GM19397 (cell line): ENCODE results near the gene NECAB3.
"Not testable (repeated sequence)": the region's sequence is repeated elsewhere in the genome, so short reads cannot be mapped to it uniquely, and the experiment has no call there.

ENCODE experiments used
- ATAC-seq: cut with Tn5 transposase; IDR thresholded peaks from one replicate; pipeline ENCODE4 v1.9.1; 2021; ENCODE audit warnings: mild to moderate bottlenecking, moderate library complexity; ENCODE audit not compliant: unreplicated experiment

Gene NECAB3, protein sequence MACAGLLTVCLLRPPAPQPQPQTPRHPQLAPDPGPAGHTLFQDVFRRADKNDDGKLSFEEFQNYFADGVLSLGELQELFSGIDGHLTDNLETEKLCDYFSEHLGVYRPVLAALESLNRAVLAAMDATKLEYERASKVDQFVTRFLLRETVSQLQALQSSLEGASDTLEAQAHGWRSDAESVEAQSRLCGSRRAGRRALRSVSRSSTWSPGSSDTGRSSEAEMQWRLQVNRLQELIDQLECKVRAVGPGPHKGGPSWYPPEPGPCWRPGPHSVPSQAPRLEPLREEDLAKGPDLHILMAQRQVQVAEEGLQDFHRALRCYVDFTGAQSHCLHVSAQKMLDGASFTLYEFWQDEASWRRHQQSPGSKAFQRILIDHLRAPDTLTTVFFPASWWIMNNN

DNA sequence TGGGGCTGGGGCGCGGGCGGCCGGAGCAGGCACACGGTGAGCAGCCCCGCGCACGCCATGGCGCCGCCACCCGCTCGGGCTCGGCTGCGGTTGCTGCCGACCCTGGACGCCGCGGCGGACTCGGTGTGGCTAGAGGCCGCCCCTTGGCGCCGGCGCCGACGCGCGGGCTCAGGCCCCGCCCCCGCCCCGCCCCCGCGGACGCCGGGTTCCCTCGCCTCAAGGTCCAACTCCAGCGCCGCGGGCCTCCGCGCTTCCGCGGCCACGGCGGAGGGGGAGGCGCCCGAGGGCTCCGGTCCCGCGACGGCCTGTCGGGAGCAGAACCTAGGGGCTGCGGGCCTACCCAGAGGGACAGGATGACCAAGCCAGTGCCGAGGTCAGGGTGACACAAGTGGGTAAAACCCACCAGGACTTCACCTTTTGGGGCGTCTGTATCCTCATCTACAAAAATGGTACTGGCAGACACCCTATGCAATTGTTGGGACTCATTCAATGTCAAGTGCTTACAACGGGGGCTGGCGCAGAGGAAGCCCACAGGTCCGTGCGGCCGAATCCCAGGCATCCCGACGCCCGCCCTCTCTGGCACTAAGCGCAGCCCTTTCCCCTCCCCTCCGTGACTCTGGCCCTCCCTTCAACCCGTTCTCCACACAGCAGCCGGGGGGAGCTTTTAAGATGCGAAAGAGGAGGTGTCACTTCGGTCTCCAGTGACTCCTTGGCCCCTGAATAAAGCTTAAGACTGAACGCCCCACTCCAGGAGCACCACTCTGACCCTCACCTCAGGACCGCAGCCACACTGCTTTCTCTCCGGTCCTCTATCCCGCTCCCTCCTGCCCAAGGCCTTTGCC is at the start of gene NECAB3:
Gene NECAB3, minus strand, starts transcription at position 135 of the 842 bp plus-strand sequence. Its CDS starts 76 bp downstream, at position 59.
- ATAC-seq: peak; percentile 60

DNA sequence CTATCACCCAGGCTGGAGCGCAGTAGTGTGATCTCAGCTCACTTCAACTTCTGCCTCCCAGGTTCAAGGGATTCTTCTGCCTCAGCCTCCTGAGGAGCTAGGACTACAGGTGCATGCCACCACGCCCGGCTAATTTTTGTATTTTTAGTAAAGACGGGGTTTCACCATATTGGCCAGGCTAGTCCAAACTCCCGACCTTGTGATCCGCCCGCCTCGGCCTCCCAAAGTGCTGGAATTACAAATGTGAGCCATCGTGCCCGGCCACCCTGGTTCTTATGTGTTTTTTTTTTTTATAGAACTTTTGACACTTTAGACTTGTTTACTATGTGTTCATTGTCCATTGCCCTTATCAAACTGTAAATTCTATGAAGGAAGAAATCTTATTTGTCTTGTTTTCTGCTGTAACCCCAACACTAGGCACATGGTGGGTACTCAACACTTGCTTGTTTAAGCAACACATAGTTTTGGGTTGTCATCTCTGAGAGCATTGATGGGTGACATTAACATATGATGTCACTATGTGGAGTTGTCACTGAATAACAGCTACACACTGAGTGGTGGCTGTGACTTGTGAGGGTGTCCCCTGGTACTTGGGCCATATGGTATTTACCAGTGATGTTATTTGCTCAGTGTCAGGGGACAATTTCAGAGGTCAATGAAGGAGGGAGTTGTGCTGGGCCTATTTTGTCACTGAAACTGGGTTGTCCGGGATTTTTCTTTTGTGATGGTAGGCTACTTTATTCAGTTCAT is 47.3 kb upstream of the NECAB3 start:
- no peak for ATAC-seq

DNA sequence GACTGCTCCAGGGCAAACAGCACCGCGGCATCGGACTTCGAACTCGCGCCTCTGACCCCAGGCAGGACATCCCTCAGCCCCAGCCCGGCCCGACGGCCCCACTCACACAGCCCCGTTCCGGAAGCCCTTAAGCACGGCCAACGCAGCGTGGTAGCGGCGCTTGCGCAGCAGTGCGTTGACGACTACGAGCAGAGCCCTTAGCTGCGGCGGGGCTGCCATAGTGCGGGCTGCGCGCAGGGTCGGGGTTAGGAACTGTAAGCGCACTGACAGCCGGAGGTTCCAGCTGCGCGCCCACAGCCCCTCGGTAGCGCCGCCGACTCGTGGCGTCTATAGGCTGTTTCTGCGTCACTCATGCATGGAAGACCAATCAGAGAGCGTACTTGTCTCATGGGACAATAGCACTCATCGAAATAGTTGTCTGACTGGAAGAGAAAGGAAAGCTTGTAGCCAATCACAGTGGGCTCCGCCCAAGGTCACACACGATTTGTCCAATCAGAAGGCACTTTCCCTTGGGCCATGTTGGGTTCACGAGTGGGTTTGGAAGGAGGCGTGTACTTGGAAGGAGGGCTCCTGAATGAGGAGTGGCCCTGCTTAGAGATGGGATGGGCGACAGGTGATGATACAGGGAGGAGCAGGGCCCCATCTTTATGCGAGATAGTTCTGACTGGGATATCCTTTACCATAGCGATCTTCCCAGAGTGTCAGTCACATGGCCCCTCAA is 45.9 kb upstream of the NECAB3 start, which contains the start of gene PXMP4:
Gene PXMP4, minus strand, starts transcription at position 322 of the 721 bp plus-strand sequence. Its CDS starts 103 bp downstream, at position 219.
- ATAC-seq: peak; percentile 94

DNA sequence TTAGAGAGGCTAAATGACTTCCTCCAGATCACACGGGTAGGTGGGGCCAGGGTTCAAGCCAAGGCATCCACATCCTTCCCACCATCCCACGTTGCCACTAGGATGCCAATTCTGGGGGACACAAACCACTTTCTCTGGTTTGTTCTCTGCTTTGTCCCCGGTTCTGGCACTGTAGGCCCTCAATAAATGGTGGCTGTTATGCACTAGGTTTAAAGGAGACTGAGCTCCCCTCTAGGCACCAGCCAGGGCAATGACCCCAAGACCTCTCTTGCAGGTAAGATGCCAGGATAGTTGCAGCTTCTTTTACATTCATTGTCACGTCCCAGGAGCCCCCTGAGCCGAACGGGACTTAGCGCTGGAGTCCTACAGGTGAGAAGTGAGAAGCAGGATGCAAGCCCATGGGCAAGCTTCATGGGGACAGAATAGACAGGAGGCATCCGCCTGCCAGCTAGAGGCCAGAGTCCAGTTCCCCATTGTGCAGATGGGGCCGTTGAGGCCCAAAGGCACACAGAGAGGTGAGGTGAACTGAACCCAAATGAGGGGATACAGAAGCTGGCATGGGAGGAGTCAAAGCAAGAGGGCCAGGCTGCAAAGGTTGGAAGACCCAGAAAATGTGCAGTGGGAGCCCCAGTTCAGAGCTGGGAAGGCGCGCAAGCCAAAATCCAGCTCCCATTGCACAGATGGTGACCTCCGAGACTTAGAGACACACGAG is 45.2 kb upstream of the NECAB3 start:
- no peak for ATAC-seq

DNA sequence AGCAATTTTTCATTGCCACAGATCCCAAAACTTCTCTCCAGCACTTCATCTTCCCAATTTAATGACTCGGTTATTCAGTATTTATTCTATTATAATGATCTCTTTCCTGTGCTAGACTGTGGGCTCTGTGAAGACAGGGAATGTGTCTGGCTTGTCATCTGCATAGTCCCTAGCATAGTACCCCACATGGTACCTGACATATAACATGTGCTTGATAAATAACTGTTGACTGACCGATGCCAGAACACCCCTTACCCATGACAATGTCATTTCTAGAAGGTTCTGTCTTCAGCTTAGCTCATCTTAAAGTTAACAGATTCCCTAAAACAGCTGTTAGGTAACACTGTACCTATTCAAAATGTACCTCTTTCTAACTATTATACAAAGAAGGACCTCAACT is 42.3 kb upstream of the NECAB3 start:
- ATAC-seq: no peak

DNA sequence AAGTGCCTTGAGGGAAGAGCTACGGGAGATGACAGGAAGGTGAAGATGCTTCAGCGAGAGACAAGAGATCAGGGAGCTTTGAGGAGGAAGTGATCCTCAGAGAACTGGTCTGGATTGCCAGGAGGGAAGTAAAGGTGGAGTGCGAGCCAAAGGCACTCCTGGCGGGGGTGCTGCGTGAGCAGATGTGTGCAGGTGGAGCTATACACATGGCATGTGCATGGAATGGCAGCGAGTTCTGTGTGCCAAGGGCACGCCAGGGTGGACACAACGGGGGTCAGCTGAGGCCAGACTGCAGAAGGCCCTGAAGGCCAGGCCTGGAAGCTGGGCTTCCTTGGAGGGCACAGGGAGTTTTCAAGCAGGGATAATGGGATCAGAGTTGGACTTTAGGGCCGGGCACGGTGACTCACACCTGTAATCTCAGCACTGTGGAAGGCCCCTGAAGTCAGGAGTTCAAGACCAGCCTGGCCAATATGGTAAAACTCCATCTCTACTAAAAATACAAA is 39.7 kb upstream of the NECAB3 start:
- ATAC-seq: no peak

DNA sequence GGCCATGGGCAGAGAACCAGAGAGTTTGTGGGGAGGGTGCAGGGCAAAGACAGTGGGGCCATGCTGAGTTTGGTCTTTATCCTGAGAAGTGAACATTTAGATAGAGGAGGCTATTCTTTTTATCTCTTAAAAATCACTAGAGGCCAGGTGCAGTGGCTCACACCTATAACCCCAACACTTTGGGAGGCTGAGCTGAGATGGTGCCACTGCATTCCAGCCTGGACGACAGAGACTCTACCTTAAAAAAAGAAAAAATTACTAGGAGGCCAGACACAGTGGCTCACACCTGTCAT is 37.2 kb upstream of the NECAB3 start:
- ATAC-seq: no peak

DNA sequence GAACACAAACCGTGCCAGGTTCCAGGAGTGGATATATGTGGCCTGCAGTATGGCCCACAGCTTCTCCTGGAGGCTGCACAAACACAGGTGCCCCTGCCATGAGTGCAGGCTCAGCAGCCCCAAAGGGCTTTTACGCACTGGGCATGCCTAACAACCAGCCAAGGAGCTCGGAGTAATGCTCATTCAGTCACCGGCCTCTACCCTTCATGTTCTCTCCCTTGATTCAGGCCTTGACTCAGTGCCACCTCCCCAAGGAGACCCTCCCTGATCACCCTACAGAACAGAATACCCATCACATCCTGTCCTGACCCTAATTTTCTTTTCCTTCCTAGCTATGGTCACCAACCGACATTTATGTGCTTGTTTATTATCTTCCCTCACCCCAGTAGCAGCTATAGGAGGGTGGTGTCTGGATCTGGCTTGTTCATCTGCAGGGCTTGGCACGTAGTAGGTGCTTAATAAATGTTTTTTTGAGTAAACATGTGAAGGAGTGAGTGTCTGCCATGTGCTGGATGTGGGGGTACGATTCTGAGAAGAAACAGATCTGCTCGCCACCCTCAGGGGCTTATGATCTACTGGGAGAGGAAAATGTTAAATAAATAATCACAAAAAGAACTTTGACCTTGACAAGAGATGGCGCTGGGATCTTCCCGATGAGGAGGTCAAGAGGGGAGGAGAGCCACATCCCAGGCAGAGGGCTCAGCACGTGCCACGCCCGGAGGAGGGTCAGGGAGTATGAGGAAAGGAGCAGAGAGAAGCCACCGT is 36.6 kb upstream of the NECAB3 start:
- ATAC-seq: no peak

DNA sequence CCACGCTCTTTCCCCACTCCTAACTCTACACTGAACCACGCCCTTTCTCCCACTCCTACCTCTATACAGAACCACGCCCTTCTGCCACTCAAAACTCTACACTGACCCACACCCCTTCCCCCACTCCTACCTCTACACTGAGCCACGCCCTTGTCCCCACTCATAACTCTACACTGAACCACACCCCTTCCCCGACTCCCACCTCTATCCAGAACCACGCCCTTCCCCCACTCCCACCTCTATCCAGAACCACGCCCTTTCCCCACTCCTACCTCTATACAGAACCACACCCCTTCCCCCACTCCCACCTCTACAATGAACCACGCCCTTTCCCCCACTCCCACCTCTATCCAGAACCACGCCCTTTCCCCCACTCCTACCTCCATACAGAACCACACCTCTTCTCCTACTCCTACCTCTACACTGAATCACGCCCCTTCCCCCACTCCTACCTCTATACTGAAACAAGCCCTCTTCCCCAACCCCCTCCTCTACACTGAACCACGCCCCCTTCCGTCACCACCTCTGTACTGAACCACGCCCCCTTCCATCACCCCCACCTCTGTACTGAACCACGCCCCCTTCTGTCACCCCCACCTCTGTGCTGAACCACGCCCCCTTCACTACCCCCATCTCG is 35.8 kb upstream of the NECAB3 start:
- no peak for ATAC-seq

DNA sequence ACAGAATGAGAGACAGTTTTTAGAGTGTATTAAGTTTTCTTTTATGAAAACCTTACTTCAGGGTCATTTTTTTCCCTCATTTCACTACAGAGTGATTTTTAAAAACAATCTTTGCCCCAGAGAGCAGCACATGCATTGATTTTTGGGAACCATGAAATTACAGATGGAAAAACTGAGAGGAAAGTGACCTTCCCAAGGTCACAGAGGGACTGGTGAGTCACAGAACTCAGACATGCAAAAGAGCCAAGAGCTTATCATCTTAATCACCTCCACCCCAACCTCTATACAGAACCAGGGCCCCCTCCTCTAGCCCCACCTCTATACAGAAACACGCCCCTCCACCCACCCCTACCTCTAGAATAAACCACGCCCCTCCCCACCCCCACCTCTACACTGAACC is 35.2 kb upstream of the NECAB3 start:
- no peak for ATAC-seq

DNA sequence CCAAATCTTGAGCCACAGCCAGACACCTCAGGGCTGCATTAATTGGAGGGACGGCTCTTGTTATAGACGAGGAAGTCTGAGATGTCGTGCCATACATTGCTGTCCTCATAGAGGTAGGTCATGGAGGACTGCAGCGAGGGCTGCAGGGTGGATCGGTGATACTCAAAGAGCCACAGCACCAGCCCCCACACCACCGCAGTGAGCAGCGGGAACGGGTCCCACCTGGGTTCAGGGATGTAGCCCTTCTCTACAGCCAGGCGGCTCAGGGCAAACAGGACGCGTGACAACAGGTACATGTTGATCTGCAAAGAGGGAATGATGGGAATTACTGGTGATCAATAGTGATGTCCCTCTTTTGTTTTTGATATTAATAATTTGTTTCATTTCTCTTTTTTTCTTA is 33.4 kb upstream of the NECAB3 start:
- no peak for ATAC-seq

DNA sequence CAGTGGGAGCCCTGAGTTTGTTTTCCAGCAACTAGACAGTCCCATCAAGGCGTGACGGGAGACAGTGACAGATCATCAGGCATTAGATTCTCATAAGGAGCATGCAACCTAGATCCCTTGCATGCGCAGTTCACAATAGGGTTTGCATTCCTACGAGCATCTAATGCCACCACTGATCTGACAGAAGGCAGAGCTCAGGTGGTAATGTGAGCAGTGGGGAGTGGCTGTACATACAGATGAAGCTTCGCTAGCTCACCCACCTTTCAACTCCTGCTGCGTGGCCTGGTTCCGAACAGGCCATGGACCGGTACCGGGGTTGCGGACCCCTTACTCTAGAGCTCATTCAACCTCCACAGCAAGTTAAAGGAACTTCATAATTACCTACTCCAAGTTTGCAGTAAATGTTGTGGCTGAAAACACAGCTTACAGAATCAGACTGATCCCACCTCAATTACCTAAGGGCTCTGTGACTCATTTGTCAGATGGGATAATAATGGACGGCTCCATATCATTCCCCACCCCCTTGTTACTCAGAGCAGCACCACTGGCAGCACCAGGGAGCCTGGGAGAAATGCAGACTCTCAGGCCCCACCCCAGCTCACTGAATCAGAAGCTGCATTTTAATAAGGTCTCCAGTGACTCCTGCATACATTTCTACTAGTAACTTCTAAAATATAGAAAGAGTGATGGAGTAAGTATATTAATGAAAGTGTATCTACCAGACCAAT is 30.1 kb upstream of the NECAB3 start:
- no peak for ATAC-seq

DNA sequence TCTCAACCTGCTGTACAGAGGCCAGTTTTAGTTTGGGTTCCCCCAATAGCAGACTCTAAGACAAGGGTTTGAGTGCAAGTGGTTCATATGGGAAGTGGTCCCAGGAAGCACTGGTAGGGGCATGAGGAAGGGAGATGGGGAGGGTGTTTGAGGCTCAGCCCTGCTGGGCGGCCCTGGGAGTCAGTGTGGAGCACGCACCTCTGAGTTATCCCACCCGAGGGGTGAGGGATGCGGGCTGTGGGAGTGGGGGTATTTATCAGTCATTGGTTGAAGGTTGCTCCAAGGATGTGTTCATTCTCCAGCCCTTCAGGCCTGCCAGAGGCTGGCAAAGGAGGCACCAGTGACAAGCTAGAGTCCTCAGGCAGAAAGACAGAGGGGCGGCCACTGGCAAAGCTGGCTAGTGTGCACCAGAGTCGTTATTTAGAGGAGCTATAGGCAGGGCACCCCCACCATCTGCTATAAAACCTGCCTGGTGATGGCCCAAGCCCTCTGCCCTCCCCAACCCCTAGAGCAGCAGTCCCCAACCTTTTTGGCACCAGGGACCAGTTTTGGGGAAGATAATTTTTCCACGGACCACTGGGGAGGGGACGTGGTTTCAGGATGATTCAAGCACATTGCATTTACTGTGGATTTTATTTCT is 29.4 kb upstream of the NECAB3 start:
- ATAC-seq: no peak

DNA sequence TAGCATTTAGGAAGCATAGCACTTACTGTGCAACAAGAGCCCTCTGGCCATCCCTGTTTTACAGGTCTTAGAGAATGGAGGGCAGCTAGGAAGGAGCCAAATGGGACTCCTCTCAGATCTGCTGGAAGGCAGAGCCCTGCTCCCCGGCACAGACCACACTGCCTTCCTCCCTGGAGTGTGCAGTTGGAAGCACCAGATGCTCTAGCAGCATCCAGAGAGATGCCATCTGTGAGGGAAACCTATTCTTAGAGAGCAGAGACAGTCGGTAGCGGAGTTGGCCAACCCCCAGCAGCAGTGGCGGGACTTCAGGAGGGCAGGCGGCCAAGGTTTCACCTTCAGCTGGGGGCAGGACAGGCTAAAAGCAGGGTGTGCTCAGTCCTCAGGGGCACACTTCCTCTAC is 28.6 kb upstream of the NECAB3 start:
- no peak for ATAC-seq

DNA sequence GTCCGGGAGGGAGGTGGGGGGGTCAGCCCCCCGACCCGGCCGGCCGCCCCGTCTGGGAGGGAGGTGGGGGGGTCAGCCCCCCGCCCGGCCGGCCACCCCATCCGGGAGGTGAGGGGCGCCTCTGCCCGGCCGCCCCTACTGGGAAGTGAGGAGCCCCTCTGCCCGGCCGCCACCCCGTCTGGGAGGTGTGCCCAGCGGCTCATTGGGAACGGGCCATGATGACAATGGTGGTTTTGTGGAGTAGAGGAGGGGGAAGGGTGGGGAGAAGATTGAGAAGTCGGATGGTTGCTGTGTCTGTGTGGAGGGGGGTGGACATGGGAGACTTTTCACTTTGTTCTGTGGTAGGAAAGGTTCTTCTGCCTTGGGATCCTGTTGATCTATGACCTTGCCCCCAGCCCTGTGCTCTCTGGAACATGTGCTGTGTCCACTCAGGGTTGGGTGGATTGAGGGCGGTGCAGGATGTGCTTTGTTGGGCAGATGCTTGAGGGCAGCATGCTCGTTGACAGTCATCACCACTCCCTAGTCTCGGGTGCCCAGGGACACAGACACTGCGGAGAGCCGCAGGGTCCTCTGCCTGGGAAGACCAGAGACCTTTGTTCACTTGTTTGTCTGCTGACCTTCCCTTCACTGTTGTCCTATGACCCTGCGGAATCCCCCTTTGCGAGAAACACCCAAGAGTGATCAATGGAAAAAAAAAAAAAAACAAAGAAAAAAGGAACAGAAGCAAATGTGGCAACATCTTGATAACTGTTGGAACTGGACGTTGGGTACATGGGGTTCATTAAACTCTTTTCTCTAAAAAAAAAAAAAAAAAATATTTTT is 27.6 kb upstream of the NECAB3 start:
- ATAC-seq: no peak

DNA sequence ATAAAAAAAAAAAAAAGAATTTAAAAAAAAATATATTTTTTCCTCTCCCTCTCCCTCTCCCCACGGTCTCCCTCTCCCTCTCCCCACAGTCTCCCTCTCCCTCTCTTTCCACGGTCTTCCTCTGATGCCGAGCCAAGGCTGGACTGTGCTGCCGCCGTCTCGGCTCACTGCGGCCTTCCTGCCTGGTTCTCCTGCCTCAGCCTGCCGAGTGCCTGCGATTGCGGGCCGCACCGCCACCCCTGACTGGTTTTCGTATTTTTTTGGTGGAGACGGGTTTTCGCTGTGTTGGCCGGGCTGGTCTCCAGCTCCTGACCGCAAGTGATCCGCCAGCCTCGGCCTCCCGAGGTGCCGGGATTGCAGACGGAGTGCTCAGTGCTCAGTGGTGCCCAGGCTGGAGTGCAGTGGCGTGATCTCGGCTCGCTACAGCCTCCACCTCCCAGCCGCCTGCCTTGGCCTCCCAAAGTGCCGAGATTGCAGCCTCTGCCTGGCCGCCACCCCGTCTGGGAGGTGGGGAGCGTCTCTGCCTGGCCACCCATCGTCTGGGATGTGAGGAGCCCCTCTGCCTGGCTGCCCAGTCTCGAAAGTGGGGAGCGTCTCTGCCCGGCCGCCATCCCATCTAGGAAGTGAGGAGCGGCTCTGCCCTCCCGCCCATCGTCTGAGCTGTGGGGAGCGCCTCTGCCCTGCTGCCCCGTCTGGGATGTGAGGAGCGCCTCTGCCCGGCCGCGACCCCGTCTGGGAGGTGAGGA is 26.6 kb upstream of the NECAB3 start:
- ATAC-seq: not testable (repeated sequence)
